Common myeloid progenitor, CD34-positive (primary cell): ENCODE results near the gene DAG1.

ENCODE experiments used
- CTCF ChIA-PET: fragments of 350-600 bp; sonication (Branson Sonifier 250); formaldehyde crosslinking; loops from one replicate; lab custom pipeline; 2021; ENCODE audit warnings: antibody characterized with exemption; lab: Charles Lee
- POLR2A ChIA-PET: fragments of 350-600 bp; sonication (Branson Sonifier 250); formaldehyde crosslinking; loops from one replicate; lab custom pipeline; 2021; ENCODE audit warnings: antibody characterized with exemption; lab: Charles Lee
- DNase-seq, 3 donors: peaks; one replicate each; pipeline versions ENCODE4 v3.0.0 to v3.0.0-alpha.2; 2013
- H3K27ac ChIP-seq, 2 experiments: 1 replicate in 1 of 2; 2 replicates in 1 of 2; pipeline ENCODE4 v1.7.0; 2013; ENCODE audit warnings: inconsistent platforms in 2 of 2, low read length in 2 of 2, mild to moderate bottlenecking in 2 of 2, low read depth in 1 of 2, moderate library complexity in 1 of 2; ENCODE audit not compliant: severe bottlenecking in 2 of 2, insufficient read depth in 1 of 2, poor library complexity in 1 of 2
- H3K27me3 ChIP-seq, 5 experiments: replicated peaks in 2 of 5; 1 replicate in 3 of 5; 2 replicates in 2 of 5; pipeline versions ENCODE4 v1.6.1 to v1.7.0; 2013; ENCODE audit warnings: low read length in 4 of 5, mild to moderate bottlenecking in 2 of 5, moderate library complexity in 2 of 5, inconsistent platforms in 1 of 5; ENCODE audit not compliant: insufficient read depth in 5 of 5, control insufficient read depth in 4 of 5
- H3K36me3 ChIP-seq, 4 experiments: 1 replicate in 2 of 4; 2 replicates in 2 of 4; pipeline versions ENCODE4 v1.6.1 to v1.7.0; 2013; ENCODE audit warnings: low read length in 3 of 4, control low read depth in 1 of 4, mild to moderate bottlenecking in 1 of 4; ENCODE audit not compliant: control insufficient read depth in 4 of 4, insufficient read depth in 4 of 4
- H3K4me1 ChIP-seq, 4 experiments: 1 replicate in 3 of 4; 2 replicates in 1 of 4; pipeline versions ENCODE4 v1.6.1 to v1.7.1; 2013; ENCODE audit warnings: low read length in 3 of 4, mild to moderate bottlenecking in 3 of 4, control low read depth in 1 of 4, inconsistent platforms in 1 of 4, moderate library complexity in 1 of 4; ENCODE audit not compliant: control insufficient read depth in 4 of 4, insufficient read depth in 4 of 4; ENCODE audit errors: control extremely low read depth in 1 of 4
- H3K4me3 ChIP-seq, 7 experiments: 1 replicate in 4 of 7; 2 replicates in 3 of 7; pipeline versions ENCODE4 v1.5.1 to v1.7.0; 2013; ENCODE audit warnings: mild to moderate bottlenecking in 7 of 7, low read length in 6 of 7, moderate library complexity in 6 of 7, inconsistent platforms in 2 of 7, low read depth in 2 of 7, control low read depth in 1 of 7; ENCODE audit not compliant: insufficient read depth in 4 of 7, control insufficient read depth in 1 of 7; ENCODE audit errors: extremely low read depth in 1 of 7
- H3K9me3 ChIP-seq, 5 experiments: 1 replicate in 4 of 5; 2 replicates in 1 of 5; pipeline versions ENCODE4 v1.6.1 to v1.7.1; 2013; ENCODE audit warnings: low read length in 4 of 5, mild to moderate bottlenecking in 2 of 5, inconsistent platforms in 1 of 5, low read depth in 1 of 5, moderate library complexity in 1 of 5; ENCODE audit not compliant: control insufficient read depth in 4 of 5, insufficient read depth in 2 of 5; ENCODE audit errors: control extremely low read depth in 1 of 5
- WGBS: methylation state at CpG from one replicate; pipeline ENCODE4 v1.1.5; 2013; ENCODE audit not compliant: insufficient coverage; 5-methylcytosine and 5-hydroxymethylcytosine counted together

DAG1 gene

GRCh38 chr3:49434731-49435130, 35.3 kb upstream of the DAG1 start:
- no peaks in the 10 kb centered on the region for H3K9me3 ChIP-seq
- H3K27me3 ChIP-seq, result no peaks in the 10 kb centered on the region
- POLR2A ChIA-PET, result no interaction called here
- H3K36me3 ChIP-seq, result no peaks in the 10 kb centered on the region
- WGBS, result 100% methylated on average over 3 of the region's 5 CpGs
- H3K4me3 ChIP-seq, result no peak overlapping the region
- no peak for DNase-seq
- peaks cover 0 to 5% (median 2%) of the 10 kb centered on the region in 4 experiments for H3K4me1 ChIP-seq
- CTCF ChIA-PET, result no interaction called here
- no peak overlapping the region for H3K27ac ChIP-seq

- no peak for DNase-seq
- Histone ChIP-seq H3K27me3 (no peaks in the 10 kb centered on the region), H3K4me3 (no peak overlapping the region), H3K9me3 (no peaks in the 10 kb centered on the region), H3K36me3 (no peaks in the 10 kb centered on the region), H3K27ac (no peak overlapping the region), H3K4me1 (peaks cover 3 to 14% (median 13%) of the 10 kb centered on the region in 4 experiments)
- POLR2A ChIA-PET, result no interaction called here
- CTCF ChIA-PET, result interaction anchor here (0.7 to 2.9 kb wide), 4 partner anchors 29 to 125 kb away, joined by 3 to 13 read pairs (median 4); no protein-coding TSS in a partner anchor
- 100% methylated on average over 4 of the region's 5 CpGs for WGBS
Observed at GRCh38 chr3:49445391-49445790, 24.7 kb upstream of the DAG1 start.

GRCh38 chr3:49453621-49454020, 16.4 kb upstream of the DAG1 start:
- H3K27me3 ChIP-seq, result no peaks in the 10 kb centered on the region
- WGBS, result 95% methylated on average over 3 of the region's 4 CpGs
- DNase-seq, result no peak
- POLR2A ChIA-PET, result no interaction called here
- H3K9me3 ChIP-seq, result no peaks in the 10 kb centered on the region
- no peak overlapping the region for H3K4me3 ChIP-seq
- CTCF ChIA-PET, result interaction anchor here (0.8 to 1.4 kb wide), 8 partner anchors 10 to 159 kb away, joined by 3 read pairs; partner anchors contain the start of genes DAG1 and USP4
- no peaks in the 10 kb centered on the region for H3K36me3 ChIP-seq
- H3K27ac ChIP-seq, result no peak overlapping the region
- H3K4me1 ChIP-seq, result peaks cover 0 to 3% (median 0%) of the 10 kb centered on the region in 4 experiments

- no CpG with 5 or more reads among the region's 2 CpGs for WGBS
- CTCF ChIA-PET, result interaction anchor here (0.8 to 1.0 kb wide), 4 partner anchors 9 to 160 kb away, joined by 3 read pairs; no protein-coding TSS in a partner anchor
- H3K36me3 ChIP-seq, result no peaks in the 10 kb centered on the region
Observed at GRCh38 chr3:49454458-49454857, 15.6 kb upstream of the DAG1 start.

GRCh38 chr3:49454898-49455681, 15.0 kb upstream of the DAG1 start:
- no peaks in the 10 kb centered on the region for H3K36me3 ChIP-seq
- ChIA-PET POLR2A (interaction anchor here (1.1 kb wide), 1 partner anchor 115 kb away, joined by 3 read pairs; the partner anchor contains the start of gene USP4), CTCF (no interaction called here)
- WGBS, result 96% methylated on average over 3 of the region's 3 CpGs
- H3K27ac ChIP-seq, result no peak overlapping the region
- peaks cover 0 to 4% (median 0%) of the 10 kb centered on the region in 5 experiments for H3K27me3 ChIP-seq
- H3K4me3 ChIP-seq, result no peak overlapping the region
- no peak for DNase-seq
- no peaks in the 10 kb centered on the region for H3K4me1 ChIP-seq
- no peaks in the 10 kb centered on the region for H3K9me3 ChIP-seq

More at GRCh38 chr3:49454458-49454857, 15.6 kb upstream of the DAG1 start:
- DNase-seq, result no peak
- H3K27me3 ChIP-seq, result peaks cover 0 to 4% (median 0%) of the 10 kb centered on the region in 5 experiments
- POLR2A ChIA-PET, result interaction anchor here (1.1 kb wide), 1 partner anchor 115 kb away, joined by 3 read pairs; the partner anchor contains the start of gene USP4
- H3K4me3 ChIP-seq, result no peak overlapping the region
- H3K27ac ChIP-seq, result no peak overlapping the region
- no peaks in the 10 kb centered on the region for H3K9me3 ChIP-seq
- no peaks in the 10 kb centered on the region for H3K4me1 ChIP-seq

GRCh38 chr3:49456466-49456865, 13.6 kb upstream of the DAG1 start:
- CTCF ChIA-PET, result interaction anchor here (0.6 kb wide), 1 partner anchor 143 kb away, joined by 3 read pairs; no protein-coding TSS in a partner anchor
- H3K27ac ChIP-seq, result no peak overlapping the region
- DNase-seq, result no peak
- no CpG with 5 or more reads among the region's 3 CpGs for WGBS
- H3K36me3 ChIP-seq, result no peaks in the 10 kb centered on the region
- H3K4me3 ChIP-seq, result no peak overlapping the region
- H3K4me1 ChIP-seq, result no peaks in the 10 kb centered on the region
- H3K27me3 ChIP-seq, result peaks cover 0 to 4% (median 0%) of the 10 kb centered on the region in 5 experiments
- POLR2A ChIA-PET, result no interaction called here
- H3K9me3 ChIP-seq, result no peaks in the 10 kb centered on the region
